Mucosa of gallbladder (tissue), 1 donor: ENCODE results near the gene INSRR. TPM values are rescaled to one million over a fixed set of nuclear protein-coding genes. Genes with fewer than 3 reads are reported as not detected.

Experiments used
- DNase-seq: peaks from one replicate; pipeline ENCODE4 v3.0.0-alpha.2; 2020; ENCODE audit warnings: low spot score
- total RNA-seq: library from RNA; stranded (reverse); gene quantifications from one replicate; pipeline ENCODE4 v1.2.1, GENCODE V29; 2021
- donor health status: DM: no; HTN: no; CAD: no.

Gene INSRR
- total RNA-seq, 1 donor from 2014 or later = 0.58 TPM

- no peak for DNase-seq
Measured at GRCh38 chr1:156806512-156807440, 52.1 kb downstream of the INSRR start.

GRCh38 chr1:156805766-156806511, 53.0 kb downstream of the INSRR start:
- peak; percentile 56 for DNase-seq

- DNase-seq = no peak
Measured at GRCh38 chr1:156804572-156805243, 54.2 kb downstream of the INSRR start.

GRCh38 chr1:156804026-156804425, 54.9 kb downstream of the INSRR start:
- DNase-seq = no peak

- no peak for DNase-seq
Measured at GRCh38 chr1:156803086-156803851, 55.6 kb downstream of the INSRR start.

GRCh38 chr1:156802421-156802935, 56.4 kb downstream of the INSRR start:
- DNase-seq = no peak

- DNase-seq = no peak
Measured at GRCh38 chr1:156801409-156802121, 57.4 kb downstream of the INSRR start.

GRCh38 chr1:156797212-156797871, 61.6 kb downstream of the INSRR start:
- peak; percentile 32 for DNase-seq

GRCh38 chr1:156796340-156797097, 62.4 kb downstream of the INSRR start:
- DNase-seq = no peak

- DNase-seq = no peak
Measured at GRCh38 chr1:156795787-156796186, 63.1 kb downstream of the INSRR start.

- no peak for DNase-seq
Measured at GRCh38 chr1:156795374-156795733, 63.6 kb downstream of the INSRR start.

- DNase-seq = no peak
Measured at GRCh38 chr1:156794506-156795373, 64.2 kb downstream of the INSRR start.

Other genes with a start within 250 kb of the INSRR start
- 0.43 TPM for gene HAPLN2, start 239.7 kb downstream of the INSRR start, total RNA-seq
- gene BCAN, start 217.0 kb downstream of the INSRR start, total RNA-seq = 0.52 TPM
- gene NES, start 181.7 kb downstream of the INSRR start, total RNA-seq = 26.1 TPM
- gene CRABP2, start 153.5 kb downstream of the INSRR start, total RNA-seq = 3.5 TPM
- 48.0 TPM for gene METTL25B, start 130.6 kb downstream of the INSRR start, total RNA-seq
- 24.1 TPM for gene ISG20L2, start 130.4 kb downstream of the INSRR start, total RNA-seq
- gene MRPL24, start 118.0 kb downstream of the INSRR start, total RNA-seq = 63.7 TPM
- gene HDGF, start 107.4 kb downstream of the INSRR start, total RNA-seq = 170 TPM
- 57.8 TPM for gene PRCC, start 91.6 kb downstream of the INSRR start, total RNA-seq
- 5.4 TPM for gene SH2D2A, start 42.3 kb downstream of the INSRR start, total RNA-seq
- 3.3 TPM for gene NTRK1, start 1.7 kb upstream of the INSRR start, total RNA-seq
- gene PEAR1, start 34.6 kb upstream of the INSRR start, total RNA-seq = 9.9 TPM
- gene LRRC71, start 61.5 kb upstream of the INSRR start, total RNA-seq = 0.23 TPM
- gene ARHGEF11, start 186.6 kb upstream of the INSRR start, total RNA-seq = 40.5 TPM
- gene ETV3L, start 240.7 kb upstream of the INSRR start, total RNA-seq = not detected